ENCODE data around the gene ACTN1.

The ACTN1 gene

GRCh38 chr14:68834816-68835215 is 144.3 kb downstream of the ACTN1 start:
- H3K36me3 Mint-ChIP-seq: peaks cover 19% of the 10 kb centered on the region
- H3K27ac Mint-ChIP-seq: no peak overlapping the region
- H3K4me1 Mint-ChIP-seq: peaks cover 12% of the 10 kb centered on the region
- H3K9me3 Mint-ChIP-seq: peaks cover 25% of the 10 kb centered on the region
- no peak overlapping the region for H3K4me3 Mint-ChIP-seq
- H3K27me3 Mint-ChIP-seq: peaks cover 13% of the 10 kb centered on the region
- no peak for DNase-seq
- CTCF ChIA-PET: interaction anchor here (1.4 kb wide), 1 partner anchor 10 kb away, joined by 6 read pairs; no protein-coding TSS in a partner anchor

- Mint-ChIP-seq H3K4me1 (peaks cover 5% of the 10 kb centered on the region), H3K4me3 (no peak overlapping the region), H3K9me3 (no peaks in the 10 kb centered on the region), H3K27ac (no peak overlapping the region), H3K36me3 (peaks cover 4% of the 10 kb centered on the region), H3K27me3 (peaks cover 16% of the 10 kb centered on the region)
- CTCF ChIA-PET: interaction anchor here (2.3 to 6.4 kb wide), 2 partner anchors 9 to 15 kb away, joined by 9 to 48 read pairs; no protein-coding TSS in a partner anchor
- DNase-seq: no peak
Measured at GRCh38 chr14:68828698-68829097, 150.4 kb downstream of the ACTN1 start.

GRCh38 chr14:68825729-68826128 is 153.4 kb downstream of the ACTN1 start:
- Mint-ChIP-seq H3K27me3 (peaks cover 7% of the 10 kb centered on the region), H3K9me3 (no peaks in the 10 kb centered on the region), H3K4me3 (no peak overlapping the region), H3K36me3 (no peaks in the 10 kb centered on the region), H3K27ac (no peak overlapping the region), H3K4me1 (peaks cover 18% of the 10 kb centered on the region)
- CTCF ChIA-PET: interaction anchor here (0.6 to 6.4 kb wide), 7 partner anchors 8 to 572 kb away, joined by 3 to 48 read pairs (median 4); no protein-coding TSS in a partner anchor
- DNase-seq: no peak

- Mint-ChIP-seq H3K36me3 (no peaks in the 10 kb centered on the region), H3K9me3 (no peaks in the 10 kb centered on the region), H3K27me3 (peaks cover 6% of the 10 kb centered on the region), H3K4me3 (no peak overlapping the region), H3K4me1 (peaks cover 28% of the 10 kb centered on the region), H3K27ac (no peak overlapping the region)
- CTCF ChIA-PET: interaction anchor here (0.7 to 6.4 kb wide), 10 partner anchors 7 to 1127 kb away, joined by 3 to 48 read pairs (median 4); no protein-coding TSS in a partner anchor
- peak; percentile 48 for DNase-seq
Measured at GRCh38 chr14:68824517-68825347, 154.4 kb downstream of the ACTN1 start.

GRCh38 chr14:68824207-68824516 is 154.9 kb downstream of the ACTN1 start:
- no peak overlapping the region for H3K4me3 Mint-ChIP-seq
- H3K36me3 Mint-ChIP-seq: no peaks in the 10 kb centered on the region
- H3K27me3 Mint-ChIP-seq: peaks cover 4% of the 10 kb centered on the region
- CTCF ChIA-PET: interaction anchor here (0.7 to 6.4 kb wide), 7 partner anchors 10 to 1126 kb away, joined by 3 to 48 read pairs (median 3); no protein-coding TSS in a partner anchor
- H3K27ac Mint-ChIP-seq: no peak overlapping the region
- H3K9me3 Mint-ChIP-seq: no peaks in the 10 kb centered on the region
- DNase-seq: no peak
- H3K4me1 Mint-ChIP-seq: peaks cover 33% of the 10 kb centered on the region
